Endothelial cell (in vitro differentiated cells): ENCODE measurements around the gene S100A12. TPM values are rescaled to one million over a fixed set of nuclear protein-coding genes. Genes with fewer than 3 reads are reported as not detected.

ENCODE experiments used
- DNase-seq: peaks from one replicate; pipeline ENCODE4 v3.0.0; 2021; ENCODE audit warnings: low spot score
- H3K27ac Mint-ChIP-seq: one replicate; pipeline ENCODE4 v1.8.0; 2021; ENCODE audit warnings: mixed read lengths, inconsistent platforms; ENCODE audit not compliant: unreplicated experiment
- H3K27me3 Mint-ChIP-seq: one replicate; pipeline ENCODE4 v1.8.0; 2021; ENCODE audit warnings: mild to moderate bottlenecking, moderate library complexity, mixed read lengths, inconsistent platforms; ENCODE audit not compliant: unreplicated experiment
- H3K36me3 Mint-ChIP-seq: one replicate; pipeline ENCODE4 v1.8.0; 2021; ENCODE audit warnings: mild to moderate bottlenecking, low read depth, mixed read lengths, inconsistent platforms; ENCODE audit not compliant: unreplicated experiment
- H3K4me1 Mint-ChIP-seq: one replicate; pipeline ENCODE4 v1.8.0; 2021; ENCODE audit warnings: mild to moderate bottlenecking, mixed read lengths, inconsistent platforms; ENCODE audit not compliant: unreplicated experiment
- H3K4me3 Mint-ChIP-seq: one replicate; pipeline ENCODE4 v1.8.0; 2021; ENCODE audit warnings: mild to moderate bottlenecking, mixed read lengths, inconsistent platforms; ENCODE audit not compliant: unreplicated experiment
- H3K9me3 Mint-ChIP-seq: one replicate; pipeline ENCODE4 v1.8.0; 2021; ENCODE audit warnings: mixed read lengths, inconsistent platforms; ENCODE audit not compliant: unreplicated experiment
- total RNA-seq: library from RNA; stranded (reverse); fragmentation: NEBNext Ultra II Directional; extraction: Animal tissue kit (Norgen Biotek cat#: 25700); gene quantifications from one replicate; pipeline ENCODE4 v1.2.1, GENCODE V29; 2021; ENCODE audit not compliant: unreplicated experiment
- TF ChIP-seq, protein P1 (sequence below): fragments of 200-600 bp; sonication (generic); IDR thresholded peaks from one replicate; pipeline ENCODE4 v1.5.0; 2021; ENCODE audit warnings: antibody characterized with exemption; ENCODE audit not compliant: unreplicated experiment

S100A12 gene
- total RNA-seq, 1 donor from 2014 or later, result not detected

DNA sequence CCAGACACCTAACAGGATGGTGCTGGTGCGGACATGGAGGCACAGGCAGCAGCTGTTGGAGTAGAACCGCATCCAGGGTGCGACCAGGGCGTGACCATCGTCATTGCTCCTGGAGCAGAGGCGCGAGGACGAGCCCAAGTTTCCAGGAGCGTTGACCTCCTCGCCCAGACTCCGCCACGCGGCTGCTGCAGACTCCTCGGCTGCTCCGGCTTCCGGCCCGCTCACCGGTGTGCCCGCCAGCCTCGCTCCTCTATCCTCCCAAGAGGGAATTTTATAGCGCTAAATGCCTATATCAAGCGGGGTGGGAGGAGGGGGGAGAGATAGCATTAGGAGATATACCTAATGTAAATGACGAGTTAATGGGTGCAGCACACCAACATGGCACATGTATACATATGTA is 5.3 kb upstream of the S100A12 start:
- no peak for DNase-seq

DNA sequence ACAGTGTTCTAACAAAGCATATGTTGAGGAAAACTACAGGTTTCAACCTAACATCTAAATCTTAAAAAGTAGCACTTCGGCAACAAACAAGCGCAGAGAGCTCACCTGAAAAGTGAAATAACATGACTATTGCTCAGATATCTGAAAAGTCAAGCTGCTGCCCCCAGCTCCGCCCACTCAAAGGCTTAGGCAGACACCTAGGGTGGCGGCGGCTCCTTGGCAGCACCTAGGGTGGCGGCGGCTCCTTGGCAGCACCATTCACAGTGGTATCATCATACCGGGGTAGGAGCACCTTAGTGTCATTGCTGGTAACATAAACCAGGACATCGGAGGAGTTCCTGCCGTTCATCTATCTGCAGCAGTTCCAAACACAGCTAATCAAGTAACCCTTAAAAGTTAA is 4.2 kb upstream of the S100A12 start:
- Mint-ChIP-seq H3K36me3 (no peaks in the 10 kb centered on the region), H3K9me3 (no peaks in the 10 kb centered on the region), H3K4me1 (no peaks in the 10 kb centered on the region), H3K27me3 (no peaks in the 10 kb centered on the region), H3K4me3 (no peak overlapping the region), H3K27ac (no peak overlapping the region)
- TF ChIP-seq, protein P1, sequence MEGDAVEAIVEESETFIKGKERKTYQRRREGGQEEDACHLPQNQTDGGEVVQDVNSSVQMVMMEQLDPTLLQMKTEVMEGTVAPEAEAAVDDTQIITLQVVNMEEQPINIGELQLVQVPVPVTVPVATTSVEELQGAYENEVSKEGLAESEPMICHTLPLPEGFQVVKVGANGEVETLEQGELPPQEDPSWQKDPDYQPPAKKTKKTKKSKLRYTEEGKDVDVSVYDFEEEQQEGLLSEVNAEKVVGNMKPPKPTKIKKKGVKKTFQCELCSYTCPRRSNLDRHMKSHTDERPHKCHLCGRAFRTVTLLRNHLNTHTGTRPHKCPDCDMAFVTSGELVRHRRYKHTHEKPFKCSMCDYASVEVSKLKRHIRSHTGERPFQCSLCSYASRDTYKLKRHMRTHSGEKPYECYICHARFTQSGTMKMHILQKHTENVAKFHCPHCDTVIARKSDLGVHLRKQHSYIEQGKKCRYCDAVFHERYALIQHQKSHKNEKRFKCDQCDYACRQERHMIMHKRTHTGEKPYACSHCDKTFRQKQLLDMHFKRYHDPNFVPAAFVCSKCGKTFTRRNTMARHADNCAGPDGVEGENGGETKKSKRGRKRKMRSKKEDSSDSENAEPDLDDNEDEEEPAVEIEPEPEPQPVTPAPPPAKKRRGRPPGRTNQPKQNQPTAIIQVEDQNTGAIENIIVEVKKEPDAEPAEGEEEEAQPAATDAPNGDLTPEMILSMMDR, result no peak
- DNase-seq, result no peak

More for the DNA sequence above, 5.3 kb upstream of the S100A12 start:
- H3K27me3 Mint-ChIP-seq, result no peaks in the 10 kb centered on the region
- H3K9me3 Mint-ChIP-seq, result no peaks in the 10 kb centered on the region
- H3K4me3 Mint-ChIP-seq, result no peak overlapping the region
- H3K27ac Mint-ChIP-seq, result no peak overlapping the region
- H3K4me1 Mint-ChIP-seq, result no peaks in the 10 kb centered on the region
- H3K36me3 Mint-ChIP-seq, result no peaks in the 10 kb centered on the region
- TF ChIP-seq, protein P1, result no peak

DNA sequence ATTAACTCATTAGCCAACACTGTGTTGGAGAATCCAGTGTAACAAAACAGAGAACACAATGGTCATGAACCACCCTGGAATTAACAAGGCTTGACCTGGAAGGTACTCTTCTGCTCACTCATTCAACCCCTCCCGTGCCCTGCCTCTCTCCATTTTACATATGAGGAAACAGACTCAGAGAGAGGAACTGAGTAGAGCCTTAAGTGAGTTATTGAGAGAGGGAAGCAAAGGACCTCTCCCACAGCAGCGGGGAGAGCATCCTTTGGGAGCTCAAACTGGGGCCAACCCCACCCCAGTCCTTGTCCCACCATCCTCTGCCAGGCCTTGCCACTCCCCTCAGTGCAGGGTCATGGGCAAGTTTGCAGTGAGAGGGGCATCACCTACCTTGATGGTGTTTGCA is 1.4 kb downstream of the S100A12 start:
- peaks cover 2% of the 10 kb centered on the region for H3K27me3 Mint-ChIP-seq
- H3K36me3 Mint-ChIP-seq, result no peaks in the 10 kb centered on the region
- TF ChIP-seq, protein P1, result no peak
- no peaks in the 10 kb centered on the region for H3K4me1 Mint-ChIP-seq
- no peaks in the 10 kb centered on the region for H3K9me3 Mint-ChIP-seq
- DNase-seq, result no peak
- H3K4me3 Mint-ChIP-seq, result no peak overlapping the region
- H3K27ac Mint-ChIP-seq, result no peak overlapping the region

DNA sequence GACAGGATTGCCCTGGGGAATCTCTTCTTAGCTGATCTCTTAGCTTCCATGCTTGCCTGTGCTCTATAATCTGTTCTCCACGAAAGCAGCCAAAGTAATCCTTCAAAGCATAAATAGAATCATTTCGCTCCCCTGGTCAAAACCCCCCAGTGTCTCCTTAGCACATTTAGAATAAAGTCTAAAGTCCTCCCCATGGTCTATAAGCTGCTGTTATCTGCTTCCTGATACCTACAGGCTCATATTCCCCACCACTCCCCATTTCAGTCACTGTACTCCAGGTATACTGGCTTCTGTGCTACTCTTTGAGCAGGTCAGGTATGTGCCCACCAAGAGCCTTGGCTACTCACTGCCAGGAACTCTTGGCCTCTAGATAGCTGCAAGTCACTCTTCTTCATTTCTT is 2.9 kb downstream of the S100A12 start:
- Mint-ChIP-seq H3K36me3 (no peaks in the 10 kb centered on the region), H3K4me1 (no peaks in the 10 kb centered on the region), H3K27ac (no peak overlapping the region), H3K4me3 (no peak overlapping the region), H3K27me3 (peaks cover 2% of the 10 kb centered on the region), H3K9me3 (no peaks in the 10 kb centered on the region)
- TF ChIP-seq, protein P1, result no peak
- no peak for DNase-seq

DNA sequence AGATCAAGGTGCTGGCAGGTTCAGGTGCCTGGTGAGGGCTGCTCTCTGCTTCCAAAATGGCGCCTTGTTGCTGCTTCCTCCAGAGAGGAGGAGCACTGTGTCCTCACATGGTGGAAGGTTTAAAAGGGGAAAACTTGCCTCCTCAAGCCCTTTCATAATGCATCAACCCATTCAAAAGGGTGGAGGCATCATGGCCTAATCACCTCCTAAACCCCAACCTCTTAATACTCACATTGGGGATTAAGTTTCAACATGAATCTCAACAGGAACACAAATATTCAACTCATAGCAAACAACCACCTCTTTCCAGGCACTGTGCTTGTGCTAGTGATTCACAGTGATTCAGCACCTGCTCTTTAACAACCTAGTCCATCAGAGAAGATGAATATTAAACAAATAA is 4.2 kb downstream of the S100A12 start:
- Mint-ChIP-seq H3K27ac (no peak overlapping the region), H3K27me3 (peaks cover 4% of the 10 kb centered on the region), H3K9me3 (no peaks in the 10 kb centered on the region), H3K36me3 (no peaks in the 10 kb centered on the region), H3K4me1 (no peaks in the 10 kb centered on the region), H3K4me3 (no peak overlapping the region)
- no peak for DNase-seq
- TF ChIP-seq, protein P1, result no peak
